Measurements from ENCODE around the gene SLC2A13. TPM values are rescaled to one million over a fixed set of nuclear protein-coding genes. Genes with fewer than 3 reads are reported as not detected.
A peak's percentile ranks its signal among the peaks of the same experiment; 100 is the strongest.

SLC2A13 gene
- total and polyA plus RNA-seq, 2 experiments from 2014 or later: 10.4 to 13.8 TPM

GRCh38 chr12:39873065-39873464, 232.8 kb downstream of the SLC2A13 start:
- Histone ChIP-seq H3K27me3 (no peaks in the 10 kb centered on the region), H3K27ac (no peak overlapping the region), H3K4me1 (ENCODE audit: low read depth) (no peaks in the 10 kb centered on the region), H3K36me3 (no peaks in the 10 kb centered on the region), H3K4me3 (no peak overlapping the region), H3K9me3 (ENCODE audit: low read depth) (no peaks in the 10 kb centered on the region)
- DNase-seq (ENCODE audit: low read depth in 1 of 2, low spot score in 1 of 2): no peak
- TF ChIP-seq CTCF (IDR thresholded peaks at IDR 0.05; ENCODE audit: low read depth, low read length): no peak

- H3K4me1 ChIP-seq (ENCODE audit: low read depth): no peaks in the 10 kb centered on the region
- no peak for TF ChIP-seq CTCF (IDR thresholded peaks at IDR 0.05; ENCODE audit: low read depth, low read length)
- no peak for DNase-seq (ENCODE audit: low read depth in 1 of 2, low spot score in 1 of 2)
- no peaks in the 10 kb centered on the region for H3K9me3 ChIP-seq (ENCODE audit: low read depth)
- no peak overlapping the region for H3K4me3 ChIP-seq
- no peaks in the 10 kb centered on the region for H3K27me3 ChIP-seq
- no peaks in the 10 kb centered on the region for H3K36me3 ChIP-seq
- no peak overlapping the region for H3K27ac ChIP-seq
Measured at GRCh38 chr12:39872425-39872824, 233.5 kb downstream of the SLC2A13 start.

GRCh38 chr12:39868328-39868725, 237.6 kb downstream of the SLC2A13 start:
- no peak overlapping the region for H3K4me3 ChIP-seq
- no peak for TF ChIP-seq CTCF (IDR thresholded peaks at IDR 0.05; ENCODE audit: low read depth, low read length)

GRCh38 chr12:39867631-39868327, 238.1 kb downstream of the SLC2A13 start:
- no peaks in the 10 kb centered on the region for H3K9me3 ChIP-seq (ENCODE audit: low read depth)

More at GRCh38 chr12:39868328-39868725, 237.6 kb downstream of the SLC2A13 start:
- no peaks in the 10 kb centered on the region for H3K27me3 ChIP-seq
- DNase-seq (ENCODE audit: low read depth in 1 of 2, low spot score in 1 of 2): no peak
- H3K4me1 ChIP-seq (ENCODE audit: low read depth): no peaks in the 10 kb centered on the region
- H3K9me3 ChIP-seq (ENCODE audit: low read depth): no peaks in the 10 kb centered on the region
- H3K27ac ChIP-seq: no peak overlapping the region
- no peaks in the 10 kb centered on the region for H3K36me3 ChIP-seq

GRCh38 chr12:39866135-39866534, 239.7 kb downstream of the SLC2A13 start:
- no peaks in the 10 kb centered on the region for H3K9me3 ChIP-seq (ENCODE audit: low read depth)
- no peak for TF ChIP-seq CTCF (IDR thresholded peaks at IDR 0.05; ENCODE audit: low read depth, low read length)

More at GRCh38 chr12:39867631-39868327, 238.1 kb downstream of the SLC2A13 start:
- Histone ChIP-seq H3K36me3 (no peaks in the 10 kb centered on the region), H3K4me1 (ENCODE audit: low read depth) (no peaks in the 10 kb centered on the region), H3K27ac (no peak overlapping the region), H3K4me3 (no peak overlapping the region), H3K27me3 (no peaks in the 10 kb centered on the region)
- no peak for TF ChIP-seq CTCF (IDR thresholded peaks at IDR 0.05; ENCODE audit: low read depth, low read length)
- peak in 1 of 2 donors; percentile 51 for DNase-seq (ENCODE audit: low read depth in 1 of 2, low spot score in 1 of 2)

More at GRCh38 chr12:39866135-39866534, 239.7 kb downstream of the SLC2A13 start:
- H3K4me1 ChIP-seq (ENCODE audit: low read depth): no peaks in the 10 kb centered on the region
- H3K36me3 ChIP-seq: no peaks in the 10 kb centered on the region
- H3K27me3 ChIP-seq: no peaks in the 10 kb centered on the region
- no peak overlapping the region for H3K27ac ChIP-seq
- H3K4me3 ChIP-seq: no peak overlapping the region
- no peak for DNase-seq (ENCODE audit: low read depth in 1 of 2, low spot score in 1 of 2)
